Keratinocyte (primary cell): ENCODE results near the gene MED25. TPM values are rescaled to one million over a fixed set of nuclear protein-coding genes. Genes with fewer than 3 reads are reported as not detected.

ENCODE experiments used
- DNase-seq: peaks from one replicate; pipeline ENCODE4 v3.0.0-alpha.2; 2011; ENCODE audit warnings: low read depth, missing footprints, low spot score
- FAIRE-seq: peaks from 2 replicates; lab custom pipeline; 2011; peaks lifted over from hg19 to GRCh38; lab: Jason Lieb, UNC
- H2AFZ ChIP-seq: 2 replicates; pipeline ENCODE4 v1.6.0; 2012; ENCODE audit warnings: low read length, control low read depth, inconsistent platforms; ENCODE audit not compliant: control insufficient read depth
- H3K27ac ChIP-seq: 2 replicates; pipeline ENCODE4 v1.5.1; 2011; ENCODE audit warnings: low read length; ENCODE audit not compliant: control insufficient read depth, insufficient read depth
- H3K27me3 ChIP-seq: 3 replicates; pipeline ENCODE4 v1.6.0; 2011; ENCODE audit warnings: low read length; ENCODE audit not compliant: control insufficient read depth, insufficient read depth; ENCODE audit errors: extremely low read depth
- H3K36me3 ChIP-seq, 2 experiments: 2 replicates in 1 of 2; 3 replicates in 1 of 2; pipeline ENCODE4 v1.5.1; 2011; ENCODE audit warnings: low read length in 2 of 2, mild to moderate bottlenecking in 1 of 2; ENCODE audit not compliant: control insufficient read depth in 2 of 2, insufficient read depth in 2 of 2; ENCODE audit errors: extremely low read depth in 1 of 2
- H3K4me1 ChIP-seq: 3 replicates; pipeline ENCODE4 v1.5.1; 2011; ENCODE audit warnings: low read length; ENCODE audit not compliant: control insufficient read depth, insufficient read depth; ENCODE audit errors: extremely low read depth
- H3K4me2 ChIP-seq: 3 replicates; pipeline ENCODE4 v1.6.0; 2011; ENCODE audit warnings: low read depth, low read length; ENCODE audit not compliant: control insufficient read depth, insufficient read depth; ENCODE audit errors: extremely low read depth
- H3K4me3 ChIP-seq, 3 experiments: fragments of 200-600 bp in 1 of 3; sonication (generic) in 1 of 3; 2 replicates in 2 of 3; 3 replicates in 1 of 3; pipeline ENCODE4 v1.5.1; 2011 to 2016; ENCODE audit warnings: low read length in 3 of 3, mild to moderate bottlenecking in 3 of 3, control low read depth in 2 of 3, inconsistent platforms in 1 of 3, low read depth in 1 of 3, mixed read lengths in 1 of 3, mixed run types in 1 of 3, moderate library complexity in 1 of 3; ENCODE audit not compliant: control insufficient read depth in 2 of 3, insufficient read depth in 2 of 3; ENCODE audit errors: extremely low read depth in 1 of 3
- H3K79me2 ChIP-seq: 2 replicates; pipeline ENCODE4 v1.6.0; 2012; ENCODE audit warnings: low read length; ENCODE audit not compliant: control insufficient read depth, insufficient read depth
- H3K9ac ChIP-seq: 3 replicates; pipeline ENCODE4 v1.6.0; 2011; ENCODE audit warnings: low read length; ENCODE audit not compliant: control insufficient read depth, insufficient read depth; ENCODE audit errors: extremely low read depth
- H3K9me1 ChIP-seq: 3 replicates; pipeline ENCODE4 v1.6.0; 2011; ENCODE audit warnings: low read length; ENCODE audit not compliant: control insufficient read depth, insufficient read depth; ENCODE audit errors: extremely low read depth
- H3K9me3 ChIP-seq: 2 replicates; pipeline ENCODE4 v1.5.1; 2012; ENCODE audit warnings: low read depth, low read length; ENCODE audit not compliant: control insufficient read depth
- H4K20me1 ChIP-seq: 3 replicates; pipeline ENCODE4 v1.6.0; 2011; ENCODE audit warnings: low read length; ENCODE audit not compliant: control insufficient read depth, insufficient read depth; ENCODE audit errors: extremely low read depth
- CTCF ChIP-seq, 3 experiments: IDR thresholded peaks in 1 of 3; conservative IDR thresholded peaks in 1 of 3; optimal IDR thresholded peaks in 1 of 3; 2 replicates in 2 of 3; 3 replicates in 1 of 3; pipeline versions ENCODE3 to v1.5.1; 2011; ENCODE audit warnings: low read length in 3 of 3, mild to moderate bottlenecking in 3 of 3, moderate library complexity in 2 of 3, control low read depth in 1 of 3, inconsistent platforms in 1 of 3; ENCODE audit not compliant: insufficient read depth in 2 of 3; ENCODE audit errors: extremely low read depth in 1 of 3
- EZH2 ChIP-seq: IDR thresholded peaks from one replicate; pipeline ENCODE4 v1.6.1; 2012; ENCODE audit warnings: inconsistent platforms, mild to moderate bottlenecking, low read length, moderate library complexity
- dilution Hi-C: fragments of 300-500 bp; cut with MboI; formaldehyde crosslinking; loops from one replicate; pipeline ENCODE4 v1.7.0; 2020; ENCODE audit warnings: low sequenced_read_pairs; ENCODE audit not compliant: extremely low pct_ligation_motif_present
- polyA plus RNA-seq, 5 experiments: library from polyadenylated mRNA; depleted of rRNA in 3 of 5; stranded (reverse) in 3 of 5; stranded (forward) in 1 of 5; unstranded in 1 of 5; fragments of >200 nt; gene quantifications; 1 replicate in 1 of 5; 2 replicates in 3 of 5; 3 replicates in 1 of 5; pipeline versions ENCODE4 v1.2.1 to v1.2.3, GENCODE V29; 2011 to 2012; ENCODE audit warnings: missing spikeins in 2 of 5, low read depth in 1 of 5, low replicate concordance in 1 of 5

Gene MED25
- polyA plus RNA-seq, 1 donor (not counting 4 experiments of a cell fraction or from before 2014, with no cell fraction given): 12.5 TPM

GRCh38 chr19:49838885-49839588 is 20.9 kb downstream of the MED25 start:
- H3K36me3 ChIP-seq: peaks cover 11 to 30% of the 10 kb centered on the region in 2 experiments
- dilution Hi-C loops: no loop called here
- no peak for FAIRE-seq

GRCh38 chr19:49839713-49840112 is 21.6 kb downstream of the MED25 start:
- dilution Hi-C loops: no loop called here
- DNase-seq (no peak), FAIRE-seq (no peak)
- Histone ChIP-seq H2AFZ (no peak overlapping the region), H3K9me3 (no peaks in the 10 kb centered on the region), H3K27ac (no peak overlapping the region), H3K4me3 (no peak overlapping the region), H3K4me2 (no peak overlapping the region), H3K9ac (no peak overlapping the region), H3K27me3 (no peaks in the 10 kb centered on the region), H3K9me1 (no peaks in the 10 kb centered on the region), H3K4me1 (no peaks in the 10 kb centered on the region), H4K20me1 (no peaks in the 10 kb centered on the region), H3K36me3 (peaks cover 11 to 25% of the 10 kb centered on the region in 2 experiments), H3K79me2 (no peaks in the 10 kb centered on the region)
- TF ChIP-seq EZH2 (no peak), CTCF (optimal IDR thresholded peaks at IDR 0.05 in 1 of 3, IDR thresholded peaks at IDR 0.05 in 1 of 3, conservative IDR thresholded peaks at IDR 0.05 in 1 of 3; ENCODE audit: extremely low read depth in 1 of 3, insufficient read depth in 2 of 3, low read length in 3 of 3) (no peak)

More at GRCh38 chr19:49838885-49839588, 20.9 kb downstream of the MED25 start:
- Histone ChIP-seq H3K27ac (no peak overlapping the region), H3K4me2 (no peak overlapping the region), H3K9ac (no peak overlapping the region), H3K9me3 (no peaks in the 10 kb centered on the region), H3K79me2 (no peaks in the 10 kb centered on the region), H3K4me3 (no peak overlapping the region), H4K20me1 (no peaks in the 10 kb centered on the region), H2AFZ (no peak overlapping the region), H3K4me1 (no peaks in the 10 kb centered on the region), H3K9me1 (no peaks in the 10 kb centered on the region), H3K27me3 (no peaks in the 10 kb centered on the region)
- no peak for DNase-seq
- TF ChIP-seq EZH2: no peak
- TF ChIP-seq CTCF (optimal IDR thresholded peaks at IDR 0.05 in 1 of 3, IDR thresholded peaks at IDR 0.05 in 1 of 3, conservative IDR thresholded peaks at IDR 0.05 in 1 of 3; ENCODE audit: extremely low read depth in 1 of 3, insufficient read depth in 2 of 3, low read length in 3 of 3): no peak
